ENCODE results near the gene IFITM5. TPM values are rescaled to one million over a fixed set of nuclear protein-coding genes. Genes with fewer than 3 reads are reported as not detected.
A peak's percentile ranks its signal among the peaks of the same experiment; 100 is the strongest.

IFITM5 gene
- total and polyA plus RNA-seq, 9 of the 15 experiments (the other 6 are each of a cell fraction or from before 2014, with no cell fraction given): 0.19 TPM; not detected in 8

- Histone ChIP-seq H3K27ac (ENCODE audit: extremely low read depth, low read depth, low read length) (peak overlapping the region; percentile 43; the same call in 2 of the 3 replicates), H3K4me3 (peak overlapping the region; percentile 58), H3K79me2 (ENCODE audit: control insufficient read depth, insufficient read depth, low read length) (peaks cover 37% of the 10 kb centered on the region), H3K4me2 (ENCODE audit: insufficient read depth, low read length) (peak overlapping the region; percentile 66), H3K9me3 (replicated peaks; ENCODE audit: control insufficient read depth, insufficient read depth, low read depth, low read length) (no peaks in the 10 kb centered on the region), H2AFZ (ENCODE audit: low read depth, low read length) (no peak overlapping the region), H4K20me1 (replicated peaks; ENCODE audit: control insufficient read depth, insufficient read depth, low read length) (no peaks in the 10 kb centered on the region), H3K27me3 (ENCODE audit: control insufficient read depth in 2 of 2, insufficient read depth in 2 of 2, low read length in 2 of 2) (no peaks in the 10 kb centered on the region), H3K9ac (ENCODE audit: insufficient read depth in 1 of 2, low read depth in 2 of 2, low read length in 2 of 2) (peak overlapping the region; percentile 55 to 94), H3K9me1 (ENCODE audit: control insufficient read depth, insufficient read depth, low read length) (no peaks in the 10 kb centered on the region), H3K4me1 (replicated peaks in 1 of 2; ENCODE audit: control insufficient read depth in 2 of 2, insufficient read depth in 2 of 2, low read length in 2 of 2) (peaks cover 13 to 90% of the 10 kb centered on the region in 2 experiments; a peak in 4 of 5 replicates), H3K36me3 (ENCODE audit: control insufficient read depth, insufficient read depth, low read length) (peaks cover 54% of the 10 kb centered on the region; the same call in 2 of the 3 replicates)
- FAIRE-seq: no peak
- ATAC-seq: no peak
- intact Hi-C loops (cut with micrococcal nuclease): no loop called here
- BruUV-seq (replicated peaks): TSS peak; percentile 35
- WGBS (ENCODE audit: insufficient coverage, low coverage, missing lambda C conversion rate): 77% methylated on average over 40 of the region's 48 CpGs
- ChIA-PET CTCF (ENCODE audit: low intra/inter-chr PET ratio) (interaction anchor here (0.7 kb wide), 1 partner anchor 40 kb away, joined by 3 read pairs; no protein-coding TSS in a partner anchor), POLR2A (interaction anchor here (0.7 to 1.7 kb wide), 4 partner anchors 8 to 83 kb away, joined by 3 to 5 read pairs (median 4); partner anchors contain the start of genes BET1L and RIC8A)
- no peak for DNase-seq (ENCODE audit: extremely low read depth in 1 of 4, low spot score in 3 of 4)
- in situ Hi-C loops (cut with MboI): no loop called here
- no peak for TF ChIP-seq TRIM28 (IDR thresholded peaks at IDR 0.05)
- TF ChIP-seq STAG1 (CRISPR knock-in tag; IDR thresholded peaks at IDR 0.05; ENCODE audit: borderline replicate concordance): no peak
- TF ChIP-seq HES1 (IDR thresholded peaks at IDR 0.05; ENCODE audit: low read depth): no peak
- TF ChIP-seq USF1 (CRISPR knock-in tag; IDR thresholded peaks at IDR 0.05): 0 out of 2 replicates have a peak, but pooled peaks have one; percentile 10
- TF ChIP-seq GABPB2 (CRISPR knock-in tag; conservative IDR thresholded peaks at IDR 0.05): no peak
- TF ChIP-seq ATF1 (CRISPR knock-in tag; IDR thresholded peaks at IDR 0.05): no peak
- no peak for TF ChIP-seq ATF1 (tag; IDR thresholded peaks at IDR 0.05)
- no peak for TF ChIP-seq SMARCA4 (IDR thresholded peaks at IDR 0.05)
- TF ChIP-seq THAP7 (CRISPR knock-in tag; IDR thresholded peaks at IDR 0.05): no peak
- no peak for TF ChIP-seq MYNN (IDR thresholded peaks at IDR 0.05)
- no peak for TF ChIP-seq MYNN (CRISPR knock-in tag; IDR thresholded peaks at IDR 0.05)
- TF ChIP-seq ZNF830 (CRISPR knock-in tag; IDR thresholded peaks at IDR 0.05): peak; percentile 67; the same call in 1 of the 2 replicates
- no peak for TF ChIP-seq ZNF143 (CRISPR knock-in tag; IDR thresholded peaks at IDR 0.05)
- TF ChIP-seq CHD4 (IDR thresholded peaks at IDR 0.05; ENCODE audit: insufficient read depth, insufficient replicate concordance, low read depth, low read length, poor library complexity, severe bottlenecking): no peak
- 0 out of 2 replicates have a peak, but pooled peaks have one; percentile 33 for TF ChIP-seq RBM14 (IDR thresholded peaks at IDR 0.05; ENCODE audit: borderline replicate concordance, insufficient read depth, low read depth, low read length)
- TF ChIP-seq SMAD3 (CRISPR knock-in tag; conservative IDR thresholded peaks at IDR 0.05): no peak
- 0 out of 2 replicates have a peak, but pooled peaks have one; percentile 43 for TF ChIP-seq RBFOX2 (IDR thresholded peaks at IDR 0.05; ENCODE audit: low read depth, low read length)
- TF ChIP-seq ZC3H8 (IDR thresholded peaks at IDR 0.05): no peak
- TF ChIP-seq POLR2G (IDR thresholded peaks at IDR 0.05; ENCODE audit: low read depth, low read length): peak; percentile 21; the same call in 1 of the 2 replicates
- peak; percentile 30; the same call in 1 of the 2 replicates for TF ChIP-seq MAX (CRISPR knock-in tag; IDR thresholded peaks at IDR 0.05)
- no peak for TF ChIP-seq SMAD2 (IDR thresholded peaks at IDR 0.05; ENCODE audit: low read depth, low read length)
Measured at GRCh38 chr11:289712-290620, 9.4 kb downstream of the IFITM5 start.

Measured in K562 (cell line).